NK-92 (cell line): ENCODE measurements around the gene SMURF1.

ENCODE experiments used
- DNase-seq: peaks from one replicate; lab custom pipeline; 2025; ENCODE audit not compliant: unreplicated experiment; lab: John Stamatoyannopoulos, UW

Gene SMURF1

DNA sequence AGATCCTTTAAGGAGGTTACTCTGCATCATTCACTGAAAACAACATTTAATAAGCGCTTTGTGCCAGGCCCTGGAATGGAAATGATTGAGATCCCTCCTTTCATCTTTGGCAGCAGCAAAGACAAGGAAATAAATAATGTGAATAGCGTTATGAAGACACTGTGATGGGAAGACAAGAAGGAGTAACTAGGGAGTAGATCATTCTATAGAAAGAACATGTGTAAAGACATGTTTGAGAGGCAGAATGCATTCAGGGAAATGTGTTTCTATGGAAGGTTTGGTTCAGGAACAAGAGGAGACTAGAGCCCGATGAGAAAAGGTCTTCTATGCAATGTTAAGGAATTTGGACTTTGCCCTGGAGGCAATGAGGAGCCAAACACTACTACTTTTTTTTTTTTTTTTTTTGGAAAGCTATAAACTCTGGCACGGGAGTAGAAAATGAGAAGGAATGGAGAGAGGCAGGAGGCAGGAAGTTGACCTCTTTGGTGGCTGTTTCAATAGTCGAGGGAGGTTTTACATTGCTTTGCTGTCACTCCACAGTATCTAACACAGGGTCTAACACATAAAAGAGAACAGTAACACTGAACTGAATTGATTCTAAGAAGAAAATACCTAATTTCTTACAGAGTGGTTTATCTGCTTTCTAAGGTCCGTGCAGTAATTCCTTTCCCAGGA is 44.9 kb downstream of the SMURF1 start:
- DNase-seq: no peak

- no peak for DNase-seq
These were observed 45.6 kb downstream of the SMURF1 start for GRCh38 chr7:99098286-99098823.

DNA sequence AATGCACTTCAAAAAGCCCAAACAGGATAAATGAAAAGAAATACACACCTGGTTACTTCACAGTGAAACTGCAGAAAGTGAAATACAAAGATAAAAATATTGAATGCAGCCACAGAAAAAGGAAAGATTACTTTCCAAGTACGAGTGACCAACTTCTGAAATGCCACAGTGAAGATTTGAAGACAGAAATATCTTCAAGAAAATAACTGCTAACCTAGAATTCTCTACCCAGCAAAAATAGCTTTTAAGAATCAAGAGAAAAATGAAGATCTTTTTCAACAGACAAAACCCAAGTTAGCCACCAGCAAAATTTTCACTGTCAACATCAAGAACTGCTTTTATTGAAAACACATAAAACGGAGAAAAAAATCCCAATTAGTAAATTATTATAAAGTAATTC is 46.2 kb downstream of the SMURF1 start:
- no peak for DNase-seq

GRCh38 chr7:99096124-99096887 is 47.6 kb downstream of the SMURF1 start:
- DNase-seq: no peak

- DNase-seq: no peak
These were observed 48.2 kb downstream of the SMURF1 start for GRCh38 chr7:99095698-99096097.

DNA sequence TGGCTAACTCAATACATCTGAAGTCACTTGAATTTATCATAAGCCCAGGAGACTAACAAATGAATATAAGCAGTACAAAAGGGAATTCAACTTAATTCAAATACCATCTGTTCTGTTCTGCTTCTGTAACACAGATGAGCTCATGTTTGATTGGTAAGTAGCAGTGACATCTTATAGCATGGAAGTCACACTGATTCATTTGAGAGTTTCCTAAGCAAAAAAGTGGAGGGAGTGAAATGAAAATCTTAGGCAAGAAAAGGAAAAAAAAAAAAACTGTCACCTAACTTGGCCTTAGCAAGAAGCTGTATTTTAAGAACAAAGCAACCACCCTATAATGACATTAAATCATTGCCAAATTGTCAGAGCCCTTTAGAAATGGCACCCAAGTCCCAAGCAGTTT is 49.5 kb downstream of the SMURF1 start:
- DNase-seq: no peak

- DNase-seq: no peak
These were observed 51.7 kb downstream of the SMURF1 start for GRCh38 chr7:99092064-99092720.

GRCh38 chr7:99090771-99091542 is 53.0 kb downstream of the SMURF1 start:
- DNase-seq: no peak

GRCh38 chr7:99089914-99090629 is 53.8 kb downstream of the SMURF1 start:
- DNase-seq: no peak

- DNase-seq: no peak
These were observed 57.0 kb downstream of the SMURF1 start for GRCh38 chr7:99086944-99087343.

DNA sequence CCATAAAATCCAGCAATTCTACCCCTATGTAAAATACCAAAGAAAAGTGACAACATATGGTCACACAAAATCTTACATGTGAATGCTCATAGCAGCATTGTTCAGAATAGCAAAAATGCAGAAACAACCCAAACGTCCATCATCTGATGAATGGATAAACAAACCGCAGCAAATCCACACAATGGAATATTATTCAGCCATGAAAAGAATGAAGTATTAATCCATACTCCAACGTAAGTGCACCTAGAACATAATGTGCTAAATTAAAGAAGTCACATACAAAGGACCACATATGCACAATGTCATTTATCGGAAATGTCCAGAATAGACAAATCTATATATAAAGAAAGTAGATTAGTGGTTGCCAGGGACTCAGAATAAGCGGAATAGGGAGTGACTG is 57.4 kb downstream of the SMURF1 start:
- DNase-seq: no peak

DNA sequence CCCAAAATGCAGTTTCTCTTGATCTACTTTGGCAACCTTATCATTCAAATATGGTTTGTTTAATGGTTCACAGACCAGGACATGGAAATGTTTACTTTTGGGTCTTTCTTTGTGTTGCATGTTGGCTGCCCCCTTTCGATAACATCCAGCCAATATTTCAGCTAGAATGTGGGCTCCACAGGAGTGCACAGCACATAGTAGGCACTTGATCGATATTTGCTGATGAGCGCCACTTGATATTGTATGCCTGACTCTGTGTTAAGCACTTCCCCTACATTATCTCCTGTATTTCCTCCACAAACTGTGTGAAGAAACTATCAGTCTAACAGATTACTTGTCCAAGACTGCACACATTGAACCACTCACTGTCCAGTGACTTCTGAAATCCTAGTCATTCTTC is 60.2 kb downstream of the SMURF1 start:
- DNase-seq: no peak

GRCh38 chr7:99083068-99083651 is 60.7 kb downstream of the SMURF1 start:
- DNase-seq: no peak

- DNase-seq: no peak
These were observed 63.2 kb downstream of the SMURF1 start for GRCh38 chr7:99080679-99081078.

DNA sequence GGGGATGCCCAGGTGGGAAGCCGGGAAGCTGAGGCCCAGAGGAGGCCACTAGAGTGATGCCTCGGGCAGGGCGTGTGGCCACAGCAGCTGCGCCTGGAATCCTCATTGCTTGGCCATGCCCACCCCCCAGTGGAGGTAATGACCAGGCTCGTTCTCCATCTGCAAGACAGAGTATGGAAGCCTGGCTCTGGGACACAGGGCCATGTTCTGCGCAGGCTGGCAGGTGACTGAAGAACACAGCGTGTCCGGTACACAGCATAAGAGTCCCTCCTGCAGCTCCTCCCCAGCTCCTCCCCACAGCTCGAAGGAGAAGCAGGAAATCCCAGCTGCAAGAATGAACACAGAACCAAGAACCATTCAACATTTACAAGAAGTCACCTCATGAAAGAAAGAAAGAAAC is 64.8 kb downstream of the SMURF1 start:
- DNase-seq: no peak

GRCh38 chr7:99078416-99078815 is 65.5 kb downstream of the SMURF1 start:
- no peak for DNase-seq

DNA sequence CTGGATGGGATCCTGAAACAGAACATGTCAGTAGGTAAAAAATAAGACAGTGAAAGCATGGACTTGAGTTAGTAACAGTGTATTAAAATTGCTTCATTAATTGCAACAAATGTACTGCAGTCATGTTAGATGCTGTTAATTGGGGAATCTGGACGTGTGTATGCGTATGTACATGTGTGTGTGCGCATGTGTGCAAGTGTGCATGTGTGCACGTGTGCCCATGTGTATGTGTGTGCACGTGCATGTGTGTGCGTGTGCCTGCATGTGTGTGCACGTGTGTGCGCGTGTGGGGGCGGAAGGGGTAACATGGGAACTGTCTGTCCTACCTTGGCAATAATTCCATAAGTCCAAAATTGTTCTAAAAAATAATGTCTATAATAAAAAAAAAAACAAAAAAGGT is 67.3 kb downstream of the SMURF1 start:
- no peak for DNase-seq

DNA sequence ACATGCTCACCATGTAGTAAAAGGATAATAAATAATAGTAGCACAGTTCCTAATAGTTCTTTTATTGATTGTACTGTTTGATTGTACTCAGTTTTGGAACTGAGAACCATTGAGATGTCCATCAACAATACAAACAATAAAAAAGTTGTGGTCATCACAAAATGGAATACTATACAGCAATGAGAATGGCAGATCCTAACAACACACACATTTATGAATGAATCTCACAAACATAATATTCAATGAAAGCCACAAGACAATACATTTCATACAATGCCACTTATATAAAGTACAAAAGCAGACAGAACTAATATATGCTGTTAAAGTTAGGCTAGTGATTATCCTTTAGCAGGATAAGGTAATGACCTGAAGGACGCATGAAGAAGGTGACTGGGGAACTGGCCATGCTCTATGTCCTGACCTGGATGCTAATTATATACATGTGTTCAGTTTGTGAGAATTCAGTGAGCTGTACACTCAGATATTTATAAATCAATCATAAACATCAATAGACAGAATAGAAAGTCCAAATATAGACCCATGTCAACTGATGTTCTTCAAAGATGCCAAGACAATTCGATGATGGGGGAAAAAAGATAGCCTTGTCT is 70.0 kb downstream of the SMURF1 start:
- no peak for DNase-seq

DNA sequence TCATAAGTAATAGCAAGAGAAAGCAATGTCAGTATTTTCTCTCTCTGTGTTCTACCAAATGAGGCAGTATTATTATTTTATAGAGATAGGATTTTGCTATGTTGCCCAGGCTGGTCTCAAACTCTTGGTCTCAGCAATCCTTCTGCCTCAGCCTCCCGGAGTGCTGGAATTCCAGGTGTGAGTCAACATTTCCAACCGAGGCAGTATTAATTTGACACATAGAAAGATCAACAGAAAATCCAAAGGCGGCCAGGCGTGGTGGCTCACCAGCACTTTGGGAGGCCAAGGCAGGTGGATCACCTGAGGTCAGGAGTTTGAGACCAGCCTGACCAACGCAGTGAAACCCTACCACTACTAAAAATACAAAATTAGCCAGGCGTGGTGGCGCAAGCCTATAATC is 71.8 kb downstream of the SMURF1 start:
- DNase-seq: no peak

DNA sequence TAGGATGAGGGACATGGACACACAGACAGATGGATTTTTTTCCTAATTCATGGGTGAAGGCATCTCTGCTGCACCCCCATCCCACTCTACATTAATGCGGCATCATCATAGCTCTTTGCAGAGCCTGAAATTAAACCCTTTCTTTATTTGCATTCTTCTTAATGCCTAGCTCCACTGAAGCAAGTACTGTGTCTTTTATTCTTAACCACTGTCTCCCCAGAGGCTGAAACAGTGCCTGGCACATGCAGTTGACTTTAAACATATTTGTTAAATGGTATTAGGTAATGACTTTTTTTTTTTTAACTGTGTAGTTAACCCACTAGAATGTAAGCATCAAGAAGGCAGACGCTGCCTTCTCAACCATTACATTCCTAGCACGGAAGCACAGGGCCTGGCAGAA is 73.5 kb downstream of the SMURF1 start:
- no peak for DNase-seq
